Jurkat, Clone E6-1 (cell line): ENCODE measurements around the gene CHMP1A.
"Not testable (repeated sequence)": the region's sequence is repeated elsewhere in the genome, so short reads cannot be mapped to it uniquely, and the experiment has no call there.

Source experiments
- DNase-seq: peaks from one replicate; pipeline ENCODE4 v3.0.0-alpha.2; 2011; ENCODE audit warnings: low read depth, low spot score
- H3K4me3 ChIP-seq: 2 replicates; pipeline ENCODE4 v1.5.1; 2011; ENCODE audit warnings: mild to moderate bottlenecking, low read length, control low read depth, moderate library complexity

Gene CHMP1A

GRCh38 chr16:89636663-89637062 lies 20.8 kb downstream of the CHMP1A start:
- no peak overlapping the region for H3K4me3 ChIP-seq
- DNase-seq, result no peak

- not testable (repeated sequence) for DNase-seq, H3K4me3 ChIP-seq
These were observed 22.8 kb downstream of the CHMP1A start for GRCh38 chr16:89634463-89635385.

- DNase-seq, result no peak
- H3K4me3 ChIP-seq, result no peak overlapping the region
These were observed 24.4 kb downstream of the CHMP1A start for GRCh38 chr16:89633064-89633631.

DNA sequence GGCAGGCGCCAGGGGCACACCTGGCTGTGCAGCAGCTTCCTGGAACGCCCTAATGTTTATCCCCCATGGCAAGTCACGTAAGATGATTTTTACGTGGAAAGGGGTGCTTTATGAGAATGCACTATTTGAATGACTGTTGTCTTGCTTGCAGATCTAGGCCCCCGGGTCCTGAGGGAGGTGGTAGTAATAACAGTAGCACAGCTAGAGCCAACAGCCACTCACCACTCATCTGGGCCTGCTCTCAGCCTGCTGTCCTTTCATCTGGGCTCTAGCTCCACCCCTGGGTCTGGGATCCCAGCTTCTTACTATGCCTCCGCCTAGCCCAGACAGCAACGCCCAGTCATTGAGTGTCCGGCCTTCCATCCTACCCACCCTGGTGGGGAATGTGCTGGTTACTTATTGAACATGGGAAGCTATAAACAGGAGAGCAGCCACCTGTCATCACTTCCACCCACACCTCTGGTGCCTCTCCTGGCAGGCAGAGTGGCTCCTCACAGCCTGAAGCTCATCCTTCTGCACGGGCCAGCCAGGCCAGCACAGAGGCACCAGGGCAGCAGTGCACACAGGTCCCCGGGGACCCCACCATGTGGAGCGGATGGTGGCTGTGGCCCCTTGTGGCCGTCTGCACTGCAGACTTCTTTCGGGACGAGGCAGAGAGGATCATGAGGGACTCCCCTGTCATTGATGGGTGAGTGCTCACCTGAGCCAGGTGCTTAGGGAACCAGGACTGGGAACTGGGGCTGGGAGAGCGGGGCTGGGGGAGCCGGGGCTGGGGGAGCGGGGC lies 27.5 kb downstream of the CHMP1A start:
- H3K4me3 ChIP-seq, result no peak overlapping the region
- no peak for DNase-seq

DNA sequence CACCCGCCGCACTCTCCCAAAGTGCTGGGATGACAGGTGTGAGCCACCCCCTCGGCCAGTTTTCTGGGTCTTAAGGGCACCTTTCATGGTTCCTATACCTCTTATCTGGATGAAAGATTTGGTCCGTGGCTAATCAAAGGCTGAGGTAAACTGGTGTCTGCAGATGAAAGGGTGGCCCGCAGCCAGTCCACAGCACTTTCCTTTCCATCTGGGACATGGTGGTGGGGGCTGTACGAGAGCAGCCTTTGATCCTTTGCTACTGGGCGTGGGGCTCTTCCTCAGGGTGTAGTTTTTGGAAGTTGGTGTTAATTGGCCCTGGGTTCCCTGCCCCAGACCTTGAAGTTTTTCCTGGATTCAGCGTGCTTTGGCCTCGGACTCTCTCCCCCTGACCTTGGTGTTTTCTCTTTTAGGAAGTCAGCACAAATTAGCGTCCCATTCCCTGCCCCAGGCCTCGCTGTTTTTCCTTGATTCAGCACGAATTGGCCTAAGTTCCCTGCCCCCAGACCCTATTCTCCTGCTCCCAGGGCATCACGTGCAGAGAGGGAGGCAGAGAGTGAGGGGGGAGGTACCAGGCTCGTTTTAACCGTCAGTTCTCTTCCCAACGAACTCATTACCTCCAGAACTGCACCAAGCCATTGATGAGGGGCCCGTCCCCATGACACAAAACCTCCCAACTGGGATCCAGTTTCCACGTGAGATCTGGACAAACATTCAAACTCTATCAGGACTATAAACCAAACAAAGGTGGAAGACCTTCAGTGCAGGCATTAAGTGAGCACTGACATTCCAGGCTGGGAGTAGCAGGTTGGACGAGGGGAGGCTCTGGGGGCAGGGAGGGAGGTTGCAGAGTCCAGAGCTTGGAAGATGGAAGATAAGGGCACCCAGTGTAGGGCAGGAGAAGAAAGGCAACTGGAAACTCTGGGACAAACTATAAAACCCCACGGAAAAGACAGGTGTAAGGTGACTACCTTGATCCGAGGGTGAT lies 32.4 kb downstream of the CHMP1A start:
- no peak overlapping the region for H3K4me3 ChIP-seq
- DNase-seq, result no peak

GRCh38 chr16:89623511-89624261 lies 33.8 kb downstream of the CHMP1A start:
- H3K4me3 ChIP-seq, result no peak overlapping the region
- DNase-seq, result no peak

DNA sequence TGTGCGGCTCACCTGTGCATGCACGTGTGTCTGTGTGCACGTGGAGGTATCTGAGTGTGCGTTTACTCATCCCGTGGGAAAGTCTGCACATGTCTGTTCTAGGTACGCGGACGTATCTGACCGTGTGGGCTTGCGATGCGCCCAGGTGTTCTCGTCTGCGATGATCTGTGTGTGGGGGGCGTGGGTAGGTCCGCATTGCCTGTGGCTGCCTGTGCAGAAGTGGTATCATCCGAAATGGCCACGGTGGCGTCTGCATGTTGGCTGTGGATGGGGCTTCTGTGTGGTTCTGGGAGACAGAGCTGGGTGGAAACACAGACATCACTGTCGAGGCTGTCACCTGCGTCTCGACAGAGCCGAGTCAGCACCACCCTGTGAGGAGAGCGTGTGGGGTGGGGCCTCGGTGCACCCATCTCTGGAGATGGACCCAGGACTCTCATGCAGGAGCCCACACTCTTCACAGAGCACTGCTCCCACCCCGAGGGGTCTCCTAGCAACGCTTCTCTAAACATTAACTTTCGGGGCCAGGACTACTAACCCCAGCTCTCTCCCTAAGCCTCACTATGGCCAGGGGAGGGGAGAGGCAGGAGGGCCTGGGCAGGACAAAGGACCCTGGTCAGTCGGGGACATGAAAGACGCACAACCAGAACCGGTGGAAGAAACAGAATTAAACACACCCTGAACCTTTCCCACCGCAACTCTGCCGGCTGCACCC lies 35.7 kb downstream of the CHMP1A start:
- no peak overlapping the region for H3K4me3 ChIP-seq
- DNase-seq, result no peak

GRCh38 chr16:89621136-89621697 lies 36.3 kb downstream of the CHMP1A start:
- no peak overlapping the region for H3K4me3 ChIP-seq
- DNase-seq, result no peak

GRCh38 chr16:89620406-89620841 lies 37.1 kb downstream of the CHMP1A start:
- DNase-seq, result no peak

GRCh38 chr16:89619840-89620239 lies 37.7 kb downstream of the CHMP1A start:
- H3K4me3 ChIP-seq, result no peak overlapping the region
- no peak for DNase-seq

More at GRCh38 chr16:89620406-89620841, 37.1 kb downstream of the CHMP1A start:
- no peak overlapping the region for H3K4me3 ChIP-seq

- no peak overlapping the region for H3K4me3 ChIP-seq
- no peak for DNase-seq
These were observed 39.2 kb downstream of the CHMP1A start for GRCh38 chr16:89618109-89618998.

GRCh38 chr16:89617036-89617435 lies 40.5 kb downstream of the CHMP1A start:
- no peak for DNase-seq
- no peak overlapping the region for H3K4me3 ChIP-seq

DNA sequence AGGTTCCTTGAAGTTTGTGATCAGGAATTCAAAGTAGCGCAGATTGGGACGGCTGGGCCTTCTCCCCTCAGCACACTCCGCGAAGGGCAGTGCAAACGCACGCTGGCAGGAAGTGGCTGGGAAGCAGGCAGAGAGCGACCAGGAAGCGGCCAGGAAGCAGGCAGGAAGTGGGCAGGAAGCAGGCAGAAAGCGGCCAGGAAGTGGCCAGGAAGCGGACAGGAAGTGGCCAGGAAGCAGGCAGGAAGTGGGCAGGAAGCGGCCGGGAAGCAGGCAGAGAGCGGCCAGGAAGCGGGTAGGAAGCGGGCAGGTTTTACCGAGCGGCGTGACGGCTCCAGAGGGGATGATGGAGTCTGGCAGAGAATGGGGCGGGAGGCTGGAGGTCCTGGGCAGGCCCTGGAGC lies 40.9 kb downstream of the CHMP1A start:
- no peak for DNase-seq
- H3K4me3 ChIP-seq, result no peak overlapping the region

DNA sequence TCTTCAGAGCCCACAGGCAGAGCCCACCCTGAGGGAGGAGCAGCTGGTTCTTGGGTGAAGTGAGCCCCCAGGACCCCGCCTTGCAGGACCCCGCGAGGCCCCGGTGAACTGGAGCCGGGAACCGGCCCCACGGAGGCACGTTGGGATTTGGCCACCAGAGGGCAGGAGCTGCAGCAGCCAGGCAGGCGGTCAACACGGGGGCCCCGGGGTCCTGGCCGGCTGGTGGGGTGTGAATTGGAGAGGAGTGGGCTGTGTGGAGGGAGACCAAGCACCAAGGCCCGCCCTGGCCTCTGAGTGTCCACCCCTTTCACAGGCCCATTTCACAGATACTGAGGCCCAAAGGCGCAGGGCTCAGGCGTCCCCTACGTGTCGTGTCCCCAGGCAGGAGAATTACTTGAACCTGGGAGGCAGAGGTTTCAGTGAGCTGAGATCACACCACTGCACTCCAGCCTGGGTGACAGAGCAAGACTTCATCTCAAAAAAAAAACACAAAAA lies 41.9 kb downstream of the CHMP1A start:
- no peak for DNase-seq
- no peak overlapping the region for H3K4me3 ChIP-seq

GRCh38 chr16:89615176-89615575 lies 42.3 kb downstream of the CHMP1A start:
- no peak overlapping the region for H3K4me3 ChIP-seq
- DNase-seq, result no peak

GRCh38 chr16:89613954-89614459 lies 43.5 kb downstream of the CHMP1A start:
- no peak for DNase-seq
- no peak overlapping the region for H3K4me3 ChIP-seq
